ENCODE results near the gene P4HA2.

The P4HA2 gene

GRCh38 chr5:132223861-132224260 is 3.8 kb downstream of the P4HA2 start:
- peak; percentile 4 for DNase-seq (ENCODE audit: low spot score)

- peak; percentile 5 for DNase-seq (ENCODE audit: low spot score)
Observed at GRCh38 chr5:132222649-132223038, 5.0 kb downstream of the P4HA2 start.

- peak; percentile 87 for DNase-seq (ENCODE audit: low spot score)
Observed at GRCh38 chr5:132221781-132222648, 5.6 kb downstream of the P4HA2 start.

GRCh38 chr5:132220491-132220890 is 7.2 kb downstream of the P4HA2 start:
- DNase-seq (ENCODE audit: low spot score): no peak

GRCh38 chr5:132219981-132220380 is 7.7 kb downstream of the P4HA2 start:
- DNase-seq (ENCODE audit: low spot score): no peak

GRCh38 chr5:132219289-132219970 is 8.2 kb downstream of the P4HA2 start:
- DNase-seq (ENCODE audit: low spot score): no peak

- DNase-seq (ENCODE audit: low spot score): no peak
Observed at GRCh38 chr5:132218321-132218720, 9.3 kb downstream of the P4HA2 start.

- DNase-seq (ENCODE audit: low spot score): peak; percentile 88
Observed at GRCh38 chr5:132215329-132215728, 12.3 kb downstream of the P4HA2 start.

- DNase-seq (ENCODE audit: low spot score): no peak
Observed at GRCh38 chr5:132214491-132214890, 13.2 kb downstream of the P4HA2 start.

GRCh38 chr5:132213666-132214065 is 14.0 kb downstream of the P4HA2 start:
- DNase-seq (ENCODE audit: low spot score): no peak

- DNase-seq (ENCODE audit: low spot score): peak; percentile 25
Observed at GRCh38 chr5:132211787-132212186, 15.9 kb downstream of the P4HA2 start.

GRCh38 chr5:132210944-132211343 is 16.7 kb downstream of the P4HA2 start:
- peak; percentile 8 for DNase-seq (ENCODE audit: low spot score)

GRCh38 chr5:132209901-132210545 is 17.6 kb downstream of the P4HA2 start:
- DNase-seq (ENCODE audit: low spot score): peak; percentile 30

- peak; percentile 48 for DNase-seq (ENCODE audit: low spot score)
Observed at GRCh38 chr5:132209131-132209530, 18.5 kb downstream of the P4HA2 start.

GRCh38 chr5:132207778-132208177 is 19.9 kb downstream of the P4HA2 start:
- peak; percentile 55 for DNase-seq (ENCODE audit: low spot score)

- DNase-seq (ENCODE audit: low spot score): no peak
Observed at GRCh38 chr5:132206782-132207181, 20.9 kb downstream of the P4HA2 start.

- DNase-seq (ENCODE audit: low spot score): peak; percentile 69
Observed at GRCh38 chr5:132205385-132206125, 22.1 kb downstream of the P4HA2 start.

GRCh38 chr5:132204371-132205135 is 23.1 kb downstream of the P4HA2 start:
- DNase-seq (ENCODE audit: low spot score): peak; percentile 55

- DNase-seq (ENCODE audit: low spot score): no peak
Observed at GRCh38 chr5:132203916-132204315, 23.7 kb downstream of the P4HA2 start.

GRCh38 chr5:132203464-132203818 is 24.2 kb downstream of the P4HA2 start:
- DNase-seq (ENCODE audit: low spot score): no peak

GRCh38 chr5:132202711-132203463 is 24.8 kb downstream of the P4HA2 start:
- no peak for DNase-seq (ENCODE audit: low spot score)

Measured in left forelimb (tissue), 1 donor.